H1 (cell line): ENCODE data around the gene FAM241B.

Source experiments
- ASH2L ChIP-seq: fragments of 200-600, 300-600 bp; sonication (generic); IDR thresholded peaks from one replicate; pipeline ENCODE4 v1.7.1; 2017; ENCODE audit warnings: low read length
- ATF2 ChIP-seq: IDR thresholded peaks from 2 replicates; pipeline ENCODE4 v1.6.1; 2012; ENCODE audit warnings: low read length, inconsistent platforms
- CREB1 ChIP-seq: IDR thresholded peaks from 2 replicates; pipeline ENCODE4 v1.6.1; 2012; ENCODE audit warnings: inconsistent platforms
- CTCF ChIP-seq, 3 experiments: IDR thresholded peaks; 1 replicate in 2 of 3; 2 replicates in 1 of 3; pipeline versions ENCODE4 v1.5.1 to v1.6.1; 2011; ENCODE audit warnings: low read length in 3 of 3, mild to moderate bottlenecking in 3 of 3, inconsistent platforms in 2 of 3, low read depth in 1 of 3, moderate library complexity in 1 of 3; ENCODE audit not compliant: insufficient read depth in 1 of 3; ENCODE audit errors: control extremely low read depth in 1 of 3
- EP300 ChIP-seq, 2 experiments: IDR thresholded peaks; 1 replicate in 1 of 2; 2 replicates in 1 of 2; pipeline ENCODE4 v1.6.1; 2011 to 2012; ENCODE audit warnings: low read depth in 2 of 2, low read length in 2 of 2, mild to moderate bottlenecking in 2 of 2, borderline replicate concordance in 1 of 2, inconsistent platforms in 1 of 2, moderate library complexity in 1 of 2
- EZH2 ChIP-seq: fragments of 200-600 bp; sonication (generic); IDR thresholded peaks from 2 replicates; pipeline ENCODE4 v1.7.1; 2012; ENCODE audit warnings: low read depth, mild to moderate bottlenecking, moderate library complexity, low read length, inconsistent platforms; ENCODE audit not compliant: severe bottlenecking
- GABPA ChIP-seq: IDR thresholded peaks from 2 replicates; pipeline ENCODE4 v1.6.1; 2011; ENCODE audit warnings: mild to moderate bottlenecking, low read length, moderate library complexity, borderline replicate concordance; ENCODE audit not compliant: insufficient read depth
- KDM1A ChIP-seq: fragments of 200-600, 300-600 bp; sonication (generic); IDR thresholded peaks from 2 replicates; pipeline ENCODE4 v1.7.1; 2016; ENCODE audit warnings: mild to moderate bottlenecking, low read length, borderline replicate concordance
- MAFK ChIP-seq: IDR thresholded peaks from 2 replicates; pipeline ENCODE4 v1.6.1; 2012; ENCODE audit warnings: low read depth, mild to moderate bottlenecking, improper control_type of control experiment, low read length

- TF ChIP-seq ASH2L (no peak), EP300 (IDR thresholded peaks at IDR 0.05; ENCODE audit: borderline replicate concordance in 1 of 2, low read depth in 2 of 2, low read length in 2 of 2) (no peak), MAFK (no peak), KDM1A (no peak), GABPA (no peak), ATF2 (no peak), EZH2 (no peak), CREB1 (no peak), CTCF (IDR thresholded peaks at IDR 0.05; ENCODE audit: control extremely low read depth in 1 of 3, insufficient read depth in 1 of 3, low read depth in 1 of 3, low read length in 3 of 3) (no peak)
These were observed 9.4 kb upstream of the FAM241B start for GRCh38 chr10:69620625-69621024.
